A549 (cell line): ENCODE measurements around the gene VDAC2. TPM values are rescaled to one million over a fixed set of nuclear protein-coding genes. Genes with fewer than 3 reads are reported as not detected.

ENCODE experiments used
- ATAC-seq, 2 experiments: fragments of 200-7000 bp in 1 of 2; fragments of >200 bp in 1 of 2; cut with Nextera tagmentation in 1 of 2; cut with Tn5 transposase in 1 of 2; 3 replicates each; pipeline versions ENCODE4 v1.8.0 to v1.9.1; 2018 to 2020; ENCODE audit warnings: mild to moderate bottlenecking in 1 of 2, moderate library complexity in 1 of 2
- CTCF ChIA-PET: fragments of 300-600 bp; sonication (Branson Sonifier 250); formaldehyde crosslinking; extraction: SDS; loops from one replicate; lab custom pipeline; 2021; ENCODE audit warnings: antibody characterized with exemption, inconsistent platforms; lab: Yijun Ruan, JAX
- POLR2A ChIA-PET: fragments of 350-600 bp; formaldehyde crosslinking; extraction: SDS; loops from one replicate; lab custom pipeline; 2021; ENCODE audit warnings: antibody characterized with exemption, inconsistent platforms; lab: Yijun Ruan, JAX
- DNase-seq, 2 experiments: peaks; one replicate each; pipeline versions ENCODE4 v3.0.0 to v3.0.0-alpha.2; 2011 to 2016; ENCODE audit warnings: low read depth in 1 of 2, low spot score in 1 of 2
- FAIRE-seq: peaks from 2 replicates; lab custom pipeline; 2011; peaks lifted over from hg19 to GRCh38; lab: Jason Lieb, UNC
- H3K27ac ChIP-seq, 2 experiments: fragments of >200 bp; sonication (Bioruptor Twin); formaldehyde crosslinking; 3 replicates each; pipeline ENCODE4 v1.5.1; 2016 to 2017
- H3K4me1 ChIP-seq: fragments of >200 bp; sonication (Bioruptor Twin); formaldehyde crosslinking; 3 replicates; pipeline ENCODE4 v1.6.1; 2016
- H3K4me2 ChIP-seq: fragments of >200 bp; sonication (Bioruptor Twin); formaldehyde crosslinking; 3 replicates; pipeline ENCODE4 v1.6.1; 2016
- H3K4me3 ChIP-seq: fragments of >200 bp; sonication (Bioruptor Twin); formaldehyde crosslinking; 3 replicates; pipeline ENCODE4 v1.5.1; 2016
- H3K9me3 ChIP-seq: fragments of >200 bp; sonication (Bioruptor Twin); formaldehyde crosslinking; 3 replicates; pipeline ENCODE4 v1.6.1; 2016
- BCL3 ChIP-seq: fragments of >200 bp; sonication (Bioruptor Twin); formaldehyde crosslinking; IDR thresholded peaks from 3 replicates; pipeline ENCODE4 v1.6.1; 2016
- CEBPB ChIP-seq, 2 experiments: fragments of >200 bp in 1 of 2; sonication (Bioruptor Twin) in 1 of 2; formaldehyde crosslinking in 1 of 2; IDR thresholded peaks; 2 replicates each; pipeline ENCODE4 v1.6.1; 2012 to 2016
- CHD4 ChIP-seq: fragments of 200-600 bp; sonication (generic); IDR thresholded peaks from 2 replicates; pipeline ENCODE4 v1.6.1; 2016; ENCODE audit warnings: antibody characterized with exemption, mild to moderate bottlenecking, borderline replicate concordance
- EHMT2 ChIP-seq: fragments of 200-600 bp; sonication (generic); IDR thresholded peaks from 2 replicates; pipeline ENCODE4 v1.6.1; 2016; ENCODE audit warnings: antibody characterized with exemption, low read depth, mild to moderate bottlenecking, moderate library complexity
- ESRRA ChIP-seq: fragments of 150-350 bp; IDR thresholded peaks from 2 replicates; pipeline ENCODE4 v1.6.1; 2014; ENCODE audit warnings: mild to moderate bottlenecking, low read length, borderline replicate concordance
- FOSB ChIP-seq: fragments of 250-450 bp; sonication (Bioruptor Pico); IDR thresholded peaks from 2 replicates; pipeline ENCODE4 v1.5.0; 2020; ENCODE audit warnings: mild to moderate bottlenecking, moderate library complexity
- FOXS1 ChIP-seq: fragments of 250-450 bp; sonication (Bioruptor Pico); IDR thresholded peaks from 2 replicates; pipeline ENCODE4 v1.5.0; 2020; ENCODE audit warnings: mild to moderate bottlenecking, moderate library complexity
- HOXA7 ChIP-seq: fragments of 250-450 bp; sonication (Bioruptor Pico); IDR thresholded peaks from 2 replicates; pipeline ENCODE4 v1.5.0; 2020; ENCODE audit warnings: mild to moderate bottlenecking, moderate library complexity
- NFE2L2 ChIP-seq: fragments of 150-350 bp; conservative IDR thresholded peaks from 2 replicates; pipeline ENCODE4 v1.6.1; 2014; ENCODE audit warnings: low read length
- NPAS2 ChIP-seq: fragments of 250-450 bp; sonication (Bioruptor Pico); IDR thresholded peaks from 2 replicates; pipeline ENCODE4 v1.8.0; 2022; ENCODE audit warnings: mild to moderate bottlenecking, moderate library complexity, borderline replicate concordance
- POLR2AphosphoS2 ChIP-seq: conservative IDR thresholded peaks from 2 replicates; pipeline ENCODE4 v1.6.1; 2012; ENCODE audit warnings: low read length, improper control_type of control experiment, inconsistent platforms
- RCOR1 ChIP-seq: fragments of 150-350 bp; IDR thresholded peaks from 2 replicates; pipeline ENCODE4 v1.6.1; 2014; ENCODE audit warnings: antibody characterized with exemption, low read length, low read depth
- TP53 ChIP-seq: fragments of 250-450 bp; sonication (Bioruptor Pico); IDR thresholded peaks from 2 replicates; pipeline ENCODE4 v1.5.0; 2021; ENCODE audit warnings: mild to moderate bottlenecking, moderate library complexity
- WGBS: methylation state at CpG from one replicate; pipeline ENCODE4 v1.1.6; 2017; ENCODE audit errors: missing lambda C conversion rate; 5-methylcytosine and 5-hydroxymethylcytosine counted together
- polyA plus RNA-seq, 4 experiments: library from polyadenylated mRNA; depleted of rRNA in 3 of 4; stranded (reverse); fragments of >200 nt; fragmentation: RNase III in 1 of 4; extraction: RNeasy Plus Mini Kit Qiagen cat#74134 plus additional on column Dnase treatment in 1 of 4; gene quantifications; 2 replicates in 3 of 4; 3 replicates in 1 of 4; pipeline ENCODE4 v1.2.3, GENCODE V29; 2011 to 2017
- TF ChIP-seq, protein P1 (sequence below): fragments of 250-450 bp; sonication (Bioruptor Pico); IDR thresholded peaks from 2 replicates; pipeline ENCODE4 v1.5.0; 2021; ENCODE audit warnings: mild to moderate bottlenecking, moderate library complexity, borderline replicate concordance
- TF ChIP-seq, protein P2 (sequence below): IDR thresholded peaks from 2 replicates; pipeline ENCODE4 v1.6.1; 2012
- TF ChIP-seq, protein P3 (sequence below): fragments of 200-600 bp; sonication (generic); IDR thresholded peaks from 2 replicates; pipeline ENCODE4 v1.6.1; 2016; ENCODE audit warnings: antibody characterized with exemption, mild to moderate bottlenecking, moderate library complexity

VDAC2 gene
- polyA plus RNA-seq, 2 of the 4 experiments (the other 2 are of a cell fraction), result 273 to 285 TPM

DNA sequence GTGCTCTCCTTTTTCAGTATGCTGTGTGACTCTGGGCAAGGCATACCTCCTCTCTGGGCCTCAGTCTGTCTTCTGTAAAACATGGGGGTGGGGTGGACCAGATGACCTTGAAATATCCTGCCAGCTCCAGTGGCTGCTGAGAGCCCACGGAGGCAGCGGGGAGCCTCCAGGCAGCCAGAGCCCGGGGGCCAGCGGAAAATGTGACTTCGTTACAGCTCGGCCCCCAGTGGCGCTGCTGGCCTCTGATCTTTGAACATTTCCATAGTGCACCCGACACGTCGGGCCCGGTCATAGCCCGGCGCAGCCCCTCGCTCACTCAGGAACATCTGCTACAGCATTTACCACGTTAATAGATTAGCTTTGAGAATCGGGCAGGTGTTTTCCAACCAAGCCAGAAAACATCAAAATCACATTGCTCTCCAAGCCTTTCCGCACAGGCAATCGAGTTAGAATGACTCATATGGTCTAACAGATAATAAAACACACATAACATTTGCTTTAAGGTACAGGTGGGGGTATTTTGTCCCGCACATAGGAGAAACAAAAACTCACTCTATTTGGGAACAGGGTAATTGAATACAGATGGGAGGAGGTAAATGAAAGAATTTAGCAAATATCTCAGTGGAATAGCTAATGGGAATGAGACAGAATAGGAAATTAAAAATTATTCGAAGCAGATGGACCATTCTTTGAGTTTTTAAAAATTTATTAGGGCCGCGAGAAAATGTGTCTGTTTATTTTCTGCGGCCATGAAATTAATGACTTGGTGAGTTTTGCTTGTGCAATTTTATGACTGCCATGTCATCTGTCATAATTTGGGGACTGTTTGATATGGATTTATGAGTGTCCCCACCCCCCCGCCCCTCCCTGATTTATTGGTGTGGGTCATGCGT is 51.5 kb downstream of the VDAC2 start:
- no peaks in the 10 kb centered on the region for H3K4me1 ChIP-seq
- no peak for ATAC-seq
- TF ChIP-seq, protein P1, sequence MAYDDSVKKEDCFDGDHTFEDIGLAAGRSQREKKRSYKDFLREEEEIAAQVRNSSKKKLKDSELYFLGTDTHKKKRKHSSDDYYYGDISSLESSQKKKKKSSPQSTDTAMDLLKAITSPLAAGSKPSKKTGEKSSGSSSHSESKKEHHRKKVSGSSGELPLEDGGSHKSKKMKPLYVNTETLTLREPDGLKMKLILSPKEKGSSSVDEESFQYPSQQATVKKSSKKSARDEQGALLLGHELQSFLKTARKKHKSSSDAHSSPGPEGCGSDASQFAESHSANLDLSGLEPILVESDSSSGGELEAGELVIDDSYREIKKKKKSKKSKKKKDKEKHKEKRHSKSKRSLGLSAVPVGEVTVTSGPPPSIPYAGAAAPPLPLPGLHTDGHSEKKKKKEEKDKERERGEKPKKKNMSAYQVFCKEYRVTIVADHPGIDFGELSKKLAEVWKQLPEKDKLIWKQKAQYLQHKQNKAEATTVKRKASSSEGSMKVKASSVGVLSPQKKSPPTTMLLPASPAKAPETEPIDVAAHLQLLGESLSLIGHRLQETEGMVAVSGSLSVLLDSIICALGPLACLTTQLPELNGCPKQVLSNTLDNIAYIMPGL (CRISPR knock-in tag), result no peak
- TF ChIP-seq FOXS1 (CRISPR knock-in tag) (no peak), CHD4 (no peak), POLR2AphosphoS2 (no peak), TP53 (CRISPR knock-in tag) (no peak), EHMT2 (no peak), FOSB (no peak), RCOR1 (no peak), HOXA7 (no peak), BCL3 (no peak)
- CTCF ChIA-PET, result interaction anchor here (0.6 to 4.8 kb wide), 4 partner anchors 13 to 1162 kb away, joined by 3 to 16 read pairs (median 3); partner anchors contain the start of gene COMTD1
- H3K4me3 ChIP-seq, result no peak overlapping the region
- no peak for FAIRE-seq
- DNase-seq, result no peak
- H3K9me3 ChIP-seq, result no peaks in the 10 kb centered on the region
- POLR2A ChIA-PET, result no interaction called here
- no peak overlapping the region for H3K4me2 ChIP-seq
- 80% methylated on average over 25 of the region's 25 CpGs for WGBS
- no peak overlapping the region for H3K27ac ChIP-seq

- ATAC-seq (0 out of 6 replicates have a peak, but pooled peaks of 1 of the 2 experiments have one; percentile 17), FAIRE-seq (no peak), DNase-seq (no peak)
- no peaks in the 10 kb centered on the region for H3K4me1 ChIP-seq
- WGBS, result 100% methylated on average over 1 of the region's 1 CpG
- no peaks in the 10 kb centered on the region for H3K9me3 ChIP-seq
- H3K27ac ChIP-seq, result no peak overlapping the region
- ChIA-PET CTCF (interaction anchor here (1.4 to 4.8 kb wide), 2 partner anchors 9 to 27 kb away, joined by 3 to 16 read pairs; partner anchors contain the start of gene COMTD1), POLR2A (no interaction called here)
- no peak overlapping the region for H3K4me2 ChIP-seq
- H3K4me3 ChIP-seq, result no peak overlapping the region
- TF ChIP-seq, protein P2, sequence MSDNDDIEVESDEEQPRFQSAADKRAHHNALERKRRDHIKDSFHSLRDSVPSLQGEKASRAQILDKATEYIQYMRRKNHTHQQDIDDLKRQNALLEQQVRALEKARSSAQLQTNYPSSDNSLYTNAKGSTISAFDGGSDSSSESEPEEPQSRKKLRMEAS, result no peak
- TF ChIP-seq NFE2L2, result no peak
- TF ChIP-seq, protein P3, sequence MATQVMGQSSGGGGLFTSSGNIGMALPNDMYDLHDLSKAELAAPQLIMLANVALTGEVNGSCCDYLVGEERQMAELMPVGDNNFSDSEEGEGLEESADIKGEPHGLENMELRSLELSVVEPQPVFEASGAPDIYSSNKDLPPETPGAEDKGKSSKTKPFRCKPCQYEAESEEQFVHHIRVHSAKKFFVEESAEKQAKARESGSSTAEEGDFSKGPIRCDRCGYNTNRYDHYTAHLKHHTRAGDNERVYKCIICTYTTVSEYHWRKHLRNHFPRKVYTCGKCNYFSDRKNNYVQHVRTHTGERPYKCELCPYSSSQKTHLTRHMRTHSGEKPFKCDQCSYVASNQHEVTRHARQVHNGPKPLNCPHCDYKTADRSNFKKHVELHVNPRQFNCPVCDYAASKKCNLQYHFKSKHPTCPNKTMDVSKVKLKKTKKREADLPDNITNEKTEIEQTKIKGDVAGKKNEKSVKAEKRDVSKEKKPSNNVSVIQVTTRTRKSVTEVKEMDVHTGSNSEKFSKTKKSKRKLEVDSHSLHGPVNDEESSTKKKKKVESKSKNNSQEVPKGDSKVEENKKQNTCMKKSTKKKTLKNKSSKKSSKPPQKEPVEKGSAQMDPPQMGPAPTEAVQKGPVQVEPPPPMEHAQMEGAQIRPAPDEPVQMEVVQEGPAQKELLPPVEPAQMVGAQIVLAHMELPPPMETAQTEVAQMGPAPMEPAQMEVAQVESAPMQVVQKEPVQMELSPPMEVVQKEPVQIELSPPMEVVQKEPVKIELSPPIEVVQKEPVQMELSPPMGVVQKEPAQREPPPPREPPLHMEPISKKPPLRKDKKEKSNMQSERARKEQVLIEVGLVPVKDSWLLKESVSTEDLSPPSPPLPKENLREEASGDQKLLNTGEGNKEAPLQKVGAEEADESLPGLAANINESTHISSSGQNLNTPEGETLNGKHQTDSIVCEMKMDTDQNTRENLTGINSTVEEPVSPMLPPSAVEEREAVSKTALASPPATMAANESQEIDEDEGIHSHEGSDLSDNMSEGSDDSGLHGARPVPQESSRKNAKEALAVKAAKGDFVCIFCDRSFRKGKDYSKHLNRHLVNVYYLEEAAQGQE, result no peak
- TF ChIP-seq TP53 (CRISPR knock-in tag), result no peak
- TF ChIP-seq CEBPB (IDR thresholded peaks at IDR 0.05), result no peak
- TF ChIP-seq NPAS2 (CRISPR knock-in tag), result no peak
- no peak for TF ChIP-seq ESRRA
Observed at GRCh38 chr10:75263806-75264205, 53.2 kb downstream of the VDAC2 start.
